H1 (cell line): ENCODE results near the gene CBFA2T2. TPM values are rescaled to one million over a fixed set of nuclear protein-coding genes. Genes with fewer than 3 reads are reported as not detected.

Source experiments
- CTCF ChIA-PET: fragments of 300-600 bp; sonication (Branson Sonifier 250); formaldehyde crosslinking; loops from one replicate; lab custom pipeline; 2021; ENCODE audit not compliant: partially characterized antibody; lab: Charles Lee
- POLR2A ChIA-PET: fragments of 300-600 bp; sonication (Branson Sonifier 250); formaldehyde crosslinking; loops from one replicate; lab custom pipeline; 2021; ENCODE audit warnings: inconsistent platforms; ENCODE audit not compliant: partially characterized antibody; lab: Charles Lee
- DNase-seq, 2 experiments: peaks; one replicate each; pipeline versions ENCODE4 v3.0.0 to v3.0.0-alpha.2; 2010 to 2022; ENCODE audit warnings: low spot score in 2 of 2, low read depth in 1 of 2, mixed read lengths in 1 of 2
- FAIRE-seq: peaks from 2 replicates; lab custom pipeline; 2011; peaks lifted over from hg19 to GRCh38; lab: Jason Lieb, UNC
- H2AFZ ChIP-seq: 2 replicates; pipeline ENCODE4 v1.8.1; 2012; ENCODE audit warnings: low read length, inconsistent platforms
- H2AK5ac ChIP-seq: 2 replicates; pipeline ENCODE4 v1.6.1; 2013; ENCODE audit warnings: low read depth, low read length
- H2BK120ac ChIP-seq: replicated peaks from 2 replicates; pipeline ENCODE3; 2013; ENCODE audit warnings: low read depth, low read length, inconsistent platforms
- H2BK12ac ChIP-seq: 2 replicates; pipeline ENCODE4 v1.6.1; 2013; ENCODE audit warnings: low read depth, low read length
- H2BK15ac ChIP-seq: 2 replicates; pipeline ENCODE4 v1.6.1; 2013; ENCODE audit warnings: low read length
- H2BK20ac ChIP-seq: 2 replicates; pipeline ENCODE4 v1.6.1; 2013; ENCODE audit warnings: low read length
- H2BK5ac ChIP-seq: 2 replicates; pipeline ENCODE4 v1.6.1; 2013; ENCODE audit warnings: low read depth, low read length
- H3K14ac ChIP-seq: 2 replicates; pipeline ENCODE4 v1.6.1; 2013; ENCODE audit warnings: inconsistent platforms; ENCODE audit not compliant: insufficient read length
- H3K18ac ChIP-seq: 2 replicates; pipeline ENCODE4 v1.6.1; 2013; ENCODE audit warnings: low read length; ENCODE audit errors: extremely low read depth
- H3K23ac ChIP-seq: 2 replicates; pipeline ENCODE4 v1.6.1; 2013; ENCODE audit warnings: inconsistent platforms; ENCODE audit not compliant: insufficient read length
- H3K23me2 ChIP-seq: 2 replicates; pipeline ENCODE4 v1.6.1; 2013; ENCODE audit warnings: low read depth, low read length
- H3K27ac ChIP-seq: 2 replicates; pipeline ENCODE4 v1.6.1; 2011; ENCODE audit warnings: low read depth, low read length, inconsistent platforms
- H3K27me3 ChIP-seq, 4 experiments: replicated peaks in 1 of 4; 1 replicate in 1 of 4; 2 replicates in 3 of 4; pipeline versions ENCODE4 v1.6.1 to v1.8.1; 2011 to 2013; ENCODE audit warnings: low read length in 3 of 4, mild to moderate bottlenecking in 3 of 4, inconsistent platforms in 2 of 4, mixed read lengths in 2 of 4, moderate library complexity in 1 of 4; ENCODE audit not compliant: control insufficient read depth in 3 of 4, insufficient read depth in 3 of 4; ENCODE audit errors: extremely low read depth in 1 of 4
- H3K36me3 ChIP-seq, 4 experiments: 2 replicates each; pipeline versions ENCODE4 v1.6.1 to v1.8.1; 2011 to 2013; ENCODE audit warnings: mild to moderate bottlenecking in 4 of 4, low read length in 3 of 4, moderate library complexity in 2 of 4, control low read depth in 1 of 4, inconsistent platforms in 1 of 4; ENCODE audit not compliant: insufficient read depth in 4 of 4, control insufficient read depth in 2 of 4
- H3K4ac ChIP-seq: replicated peaks from 2 replicates; pipeline ENCODE3; 2013; ENCODE audit warnings: low read length, low read depth, mixed read lengths, inconsistent platforms; ENCODE audit not compliant: insufficient read length
- H3K4me1 ChIP-seq, 4 experiments: replicated peaks in 1 of 4; 1 replicate in 1 of 4; 2 replicates in 3 of 4; pipeline versions ENCODE4 v1.6.1 to v1.8.1; 2011 to 2013; ENCODE audit warnings: low read length in 3 of 4, inconsistent platforms in 2 of 4, mixed read lengths in 1 of 4; ENCODE audit not compliant: insufficient read depth in 4 of 4, control insufficient read depth in 3 of 4
- H3K4me2 ChIP-seq, 2 experiments: 2 replicates each; pipeline versions ENCODE4 v1.6.1 to v1.8.1; 2011 to 2013; ENCODE audit warnings: low read depth in 2 of 2, low read length in 2 of 2, control low read depth in 1 of 2, inconsistent platforms in 1 of 2, mild to moderate bottlenecking in 1 of 2; ENCODE audit not compliant: insufficient read depth in 1 of 2
- H3K4me3 ChIP-seq, 4 experiments: fragments of 200-600, 300-600 bp in 1 of 4; sonication (generic), shearing (Covaris generic), sonication (Bioruptor Twin) in 1 of 4; 2 replicates each; pipeline versions ENCODE4 v1.5.1 to v1.8.1; 2011 to 2016; ENCODE audit warnings: low read length in 4 of 4, low read depth in 3 of 4, control low read depth in 2 of 4, inconsistent platforms in 2 of 4, mild to moderate bottlenecking in 2 of 4, mixed read lengths in 1 of 4, moderate library complexity in 1 of 4; ENCODE audit not compliant: insufficient read depth in 2 of 4; ENCODE audit errors: extremely low read depth in 1 of 4
- H3K56ac ChIP-seq: replicated peaks from 2 replicates; pipeline ENCODE3; 2013; ENCODE audit warnings: low read depth, mild to moderate bottlenecking, mixed read lengths, low read length, inconsistent platforms; ENCODE audit not compliant: insufficient read length
- H3K79me1 ChIP-seq: 2 replicates; pipeline ENCODE4 v1.6.1; 2013; ENCODE audit warnings: low read depth, low read length, control low read depth
- H3K79me2 ChIP-seq, 2 experiments: 2 replicates each; pipeline versions ENCODE4 v1.6.1 to v1.8.1; 2012 to 2013; ENCODE audit warnings: low read length in 2 of 2, mild to moderate bottlenecking in 2 of 2, inconsistent platforms in 1 of 2; ENCODE audit not compliant: insufficient read depth in 2 of 2, control insufficient read depth in 1 of 2
- H3K9ac ChIP-seq, 4 experiments: replicated peaks in 1 of 4; 1 replicate in 1 of 4; 2 replicates in 3 of 4; pipeline versions ENCODE4 v1.6.1 to v1.8.1; 2011 to 2013; ENCODE audit warnings: low read depth in 3 of 4, low read length in 3 of 4, control low read depth in 2 of 4, mild to moderate bottlenecking in 2 of 4, moderate library complexity in 2 of 4, inconsistent platforms in 1 of 4; ENCODE audit errors: extremely low read depth in 1 of 4
- H3K9me3 ChIP-seq, 2 experiments: 2 replicates each; pipeline versions ENCODE4 v1.6.1 to v1.8.1; 2012 to 2013; ENCODE audit warnings: mild to moderate bottlenecking in 2 of 2, moderate library complexity in 2 of 2, control low read depth in 1 of 2, inconsistent platforms in 1 of 2, low read depth in 1 of 2, low read length in 1 of 2, mixed read lengths in 1 of 2; ENCODE audit not compliant: insufficient read depth in 2 of 2
- H4K20me1 ChIP-seq, 2 experiments: replicated peaks in 1 of 2; 2 replicates each; pipeline versions ENCODE3 to v1.8.1; 2011 to 2013; ENCODE audit warnings: inconsistent platforms in 2 of 2, low read length in 2 of 2, mild to moderate bottlenecking in 1 of 2; ENCODE audit not compliant: insufficient read depth in 2 of 2, control insufficient read depth in 1 of 2
- H4K5ac ChIP-seq: 2 replicates; pipeline ENCODE4 v1.6.1; 2013; ENCODE audit warnings: low read length, low read depth, mixed read lengths, inconsistent platforms; ENCODE audit not compliant: insufficient read length
- H4K8ac ChIP-seq: 2 replicates; pipeline ENCODE4 v1.8.0; 2013; ENCODE audit warnings: mild to moderate bottlenecking, moderate library complexity, low read length, inconsistent platforms; ENCODE audit not compliant: insufficient read depth; ENCODE audit errors: extremely low read depth
- H4K91ac ChIP-seq: replicated peaks from 2 replicates; pipeline ENCODE3; 2013; ENCODE audit warnings: low read length, mixed read lengths, inconsistent platforms; ENCODE audit not compliant: insufficient read length
- BCL11A ChIP-seq, 2 experiments: IDR thresholded peaks; one replicate each; pipeline ENCODE4 v1.6.1; 2011; ENCODE audit warnings: low read depth in 2 of 2, low read length in 2 of 2, mild to moderate bottlenecking in 2 of 2
- RBBP5 ChIP-seq: IDR thresholded peaks from 2 replicates; pipeline ENCODE4 v1.7.1; 2012; ENCODE audit warnings: low read depth, mild to moderate bottlenecking, inconsistent platforms, low read length, moderate library complexity, borderline replicate concordance
- WGBS, 2 experiments: shearing (Covaris generic) in 1 of 2; methylation state at CpG; one replicate each; pipeline versions ENCODE4 v1.1.6 to v1.1.7; 2013 to 2015; ENCODE audit warnings: low lambda C conversion rate in 2 of 2, mixed read lengths in 2 of 2, inconsistent platforms in 1 of 2, low coverage in 1 of 2, missing lambda C conversion rate in 1 of 2; ENCODE audit not compliant: insufficient replicate concordance in 2 of 2, insufficient coverage in 1 of 2, insufficient read length in 1 of 2; ENCODE audit errors: extremely low coverage in 1 of 2, missing lambda C conversion rate in 1 of 2; 5-methylcytosine and 5-hydroxymethylcytosine counted together
- polyA plus RNA-seq, 7 experiments: library from polyadenylated mRNA; depleted of rRNA in 3 of 7; stranded (reverse) in 5 of 7; unstranded in 2 of 7; fragments of >200 nt in 5 of 7; fragments of 200-250 nt in 2 of 7; gene quantifications; 1 replicate in 5 of 7; 2 replicates in 1 of 7; 4 replicates in 1 of 7; pipeline versions ENCODE4 v1.2.1 to v1.2.3, GENCODE V29; 2011 to 2013; ENCODE audit warnings: missing spikeins in 2 of 7, mixed read lengths in 2 of 7
- total RNA-seq: library from RNA; stranded (reverse); fragmentation: NEBNext Ultra II Directional; extraction: Animal tissue kit (Norgen Biotek cat#: 25700); gene quantifications from 2 replicates; pipeline ENCODE4 v1.2.1, GENCODE V29; 2021

Gene CBFA2T2
- total and polyA plus RNA-seq, 2 of the 8 experiments (the other 6 are each of a cell fraction or from before 2014, with no cell fraction given): 11.6 to 12.9 TPM

DNA sequence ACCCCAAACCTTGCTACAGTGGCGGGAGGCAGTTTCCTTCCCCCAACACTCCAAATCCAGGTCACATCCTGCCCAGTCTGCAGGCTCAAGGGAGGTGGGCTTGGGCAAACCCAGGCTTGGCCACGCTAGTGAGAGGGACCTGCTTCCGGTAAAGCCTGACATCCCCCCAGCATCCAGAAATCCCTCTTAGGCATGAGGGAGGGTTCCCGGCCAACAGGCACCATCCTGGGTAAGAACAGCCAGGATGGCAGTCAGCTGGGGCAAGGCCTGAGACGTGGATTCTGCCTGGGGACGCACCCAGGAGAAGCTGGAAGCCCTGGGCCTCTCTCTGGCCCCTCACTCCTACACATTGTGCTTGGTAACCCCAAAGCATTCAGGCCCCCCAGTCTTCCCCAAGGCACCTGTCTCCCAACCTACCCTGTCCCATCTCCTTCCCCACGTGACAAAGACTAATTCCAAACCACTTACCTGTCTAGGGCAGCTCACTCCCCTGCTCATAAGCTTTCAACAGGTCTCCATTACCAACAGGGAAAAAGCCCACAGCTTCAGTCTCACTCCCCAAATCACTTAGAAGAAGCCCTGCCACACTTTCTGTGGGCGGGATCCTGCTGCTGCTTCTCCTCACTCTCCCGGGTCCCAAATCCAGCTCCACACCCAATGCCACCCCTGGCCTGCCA, 174.3 kb downstream of the CBFA2T2 start:
- Histone ChIP-seq H3K27ac (peak overlapping the region; percentile 61), H2BK5ac (peak overlapping the region; percentile 73)
- CTCF ChIA-PET: interaction anchor here (0.7 to 3.9 kb wide), 10 partner anchors 9 to 211 kb away, joined by 3 to 22 read pairs (median 4); partner anchors contain the start of gene NECAB3

More for the DNA sequence above, 174.3 kb downstream of the CBFA2T2 start:
- Histone ChIP-seq H3K18ac (peak overlapping the region; percentile 64; the same call in 1 of the 2 replicates), H3K4me1 (peaks cover 0 to 18% (median 11%) of the 10 kb centered on the region in 4 experiments; a peak in 4 of 7 replicates), H3K9me3 (peaks cover 0 to 5% of the 10 kb centered on the region in 2 experiments; a peak in 1 of 4 replicates), H3K4ac (peak overlapping the region; percentile 96), H3K9ac (peak overlapping the region; percentile 52 to 68 (median 65)), H3K14ac (no peak overlapping the region), H2AK5ac (peak overlapping the region; percentile 17; the same call in 1 of the 2 replicates), H3K4me3 (peak overlapping the region; percentile 56 to 93 (median 82)), H2BK20ac (no peak overlapping the region), H3K23me2 (peaks cover 25% of the 10 kb centered on the region; the same call in 1 of the 2 replicates), H3K27me3 (peaks cover 0 to 10% (median 3%) of the 10 kb centered on the region in 4 experiments; a peak in 3 of 7 replicates), H2BK15ac (peak overlapping the region; percentile 100), H3K23ac (no peak overlapping the region), H4K91ac (peak overlapping the region; percentile 75), H3K4me2 (peak overlapping the region; percentile 67 to 94), H4K20me1 (peaks cover 0 to 15% of the 10 kb centered on the region in 2 experiments), H3K79me2 (no peaks in the 10 kb centered on the region), H4K8ac (peak overlapping the region; percentile 90), H2AFZ (peak overlapping the region; percentile 78; the same call in 1 of the 2 replicates), H2BK12ac (peak overlapping the region; percentile 84; the same call in 1 of the 2 replicates), H4K5ac (peak overlapping the region; percentile 75), H2BK120ac (peak overlapping the region; percentile 51), H3K79me1 (no peaks in the 10 kb centered on the region), H3K36me3 (peaks cover 2 to 16% (median 6%) of the 10 kb centered on the region in 4 experiments; a peak in 3 of 8 replicates), H3K56ac (peak overlapping the region; percentile 34)
- FAIRE-seq (no peak), DNase-seq (no peak)
- POLR2A ChIA-PET: interaction anchor here (0.6 to 17.9 kb wide), 11 partner anchors 9 to 288 kb away, joined by 3 to 245 read pairs (median 3); partner anchors contain the start of gene NECAB3
- TF ChIP-seq BCL11A (IDR thresholded peaks at IDR 0.05; ENCODE audit: low read depth in 2 of 2, low read length in 2 of 2) (no peak), RBBP5 (0 out of 2 replicates have a peak, but pooled peaks have one; percentile 2)
- WGBS, 2 experiments: 53% methylated on average over 9 of the region's 9 CpGs; no CpG with 5 or more reads in 1 of the 2 experiments
